DMS79 treated with DMSO at 0.1 percent for 48 hours (cell line): ENCODE data around the gene CD82.
"Not testable (repeated sequence)": the region's sequence is repeated elsewhere in the genome, so short reads cannot be mapped to it uniquely, and the experiment has no call there.

Experiments
- DNase-seq: peaks from one replicate; lab custom pipeline; 2025; lab: John Stamatoyannopoulos, UW

CD82 gene

DNA sequence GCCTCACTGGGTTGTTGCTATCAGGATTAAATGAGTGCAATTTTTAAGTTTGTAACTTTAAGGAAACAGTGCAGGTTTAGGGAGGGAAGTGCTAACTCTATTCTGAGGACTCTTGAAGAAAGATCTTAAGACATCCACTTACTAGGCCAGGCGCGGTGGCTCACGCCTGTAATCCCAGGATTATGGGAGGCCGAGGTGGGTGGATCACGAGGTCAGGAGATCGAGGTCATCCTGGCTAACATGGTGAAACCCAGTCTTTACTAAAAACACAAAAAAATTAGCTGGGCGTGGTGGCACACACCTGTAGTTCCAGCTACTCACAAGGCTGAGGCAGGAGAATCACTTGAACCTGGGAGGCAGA is 5.5 kb upstream of the CD82 start:
- not testable (repeated sequence) for DNase-seq

DNA sequence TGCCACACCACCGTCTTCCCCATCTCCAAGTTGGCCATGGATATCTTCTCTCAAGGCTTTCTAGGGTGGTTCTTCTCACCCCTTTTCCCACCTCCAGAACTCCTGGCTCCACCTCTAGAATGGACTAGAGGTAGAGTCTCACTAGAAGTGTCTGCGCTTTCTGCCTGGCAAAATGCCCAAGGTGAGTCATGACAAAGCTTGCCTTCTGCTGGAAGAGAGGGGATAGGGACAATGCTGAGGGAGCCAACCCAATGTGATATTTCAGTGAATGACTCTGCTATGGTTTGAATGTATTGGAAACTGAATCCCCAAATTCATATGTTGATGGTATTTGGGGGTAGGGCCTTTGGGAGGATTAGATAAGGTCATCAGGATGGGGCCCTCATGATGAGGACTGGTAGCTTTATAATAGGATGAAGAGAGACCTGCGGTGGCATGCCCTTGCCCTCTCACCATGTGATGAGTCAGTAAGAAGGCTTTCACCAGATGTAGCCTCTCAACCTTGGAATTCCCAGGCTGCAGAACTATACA is 4.1 kb upstream of the CD82 start:
- DNase-seq: peak; percentile 49

DNA sequence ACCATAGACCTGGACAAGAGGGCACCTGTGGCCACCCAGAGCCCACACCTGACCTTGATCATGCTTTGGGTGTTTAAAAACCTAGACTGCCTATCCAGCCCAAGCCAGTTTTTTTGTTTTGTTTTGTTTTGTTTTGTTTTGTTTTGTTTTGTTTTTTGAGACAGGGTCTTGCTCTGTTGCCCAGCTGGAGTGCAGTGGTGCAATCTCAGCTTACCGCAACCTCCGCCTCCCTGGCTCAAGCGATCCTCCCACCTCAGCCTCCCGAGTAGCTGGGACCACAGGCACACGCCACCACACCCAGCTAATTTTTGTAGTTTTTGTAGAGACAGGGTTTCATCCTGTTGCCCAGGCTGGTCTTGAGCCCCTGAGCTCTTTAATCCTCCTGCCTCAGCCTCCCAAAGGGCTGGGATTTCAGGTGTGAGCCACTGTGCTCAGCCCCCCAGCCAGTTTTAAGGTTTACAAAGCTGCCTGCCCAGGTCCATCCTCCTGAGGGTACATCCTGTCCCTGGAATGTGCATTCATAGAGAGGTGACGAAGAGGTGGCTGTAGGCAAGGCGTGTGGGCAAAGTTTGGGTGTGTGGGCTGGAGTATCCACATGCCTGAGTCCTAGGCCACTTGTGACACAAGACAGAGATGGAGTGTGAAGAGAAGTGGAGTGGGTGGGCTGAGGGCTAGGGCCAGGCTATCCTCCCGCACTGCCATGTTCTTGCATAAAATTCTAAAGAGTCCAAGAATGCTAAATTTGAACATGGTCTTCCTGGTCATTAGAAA is 3.3 kb upstream of the CD82 start:
- no peak for DNase-seq

DNA sequence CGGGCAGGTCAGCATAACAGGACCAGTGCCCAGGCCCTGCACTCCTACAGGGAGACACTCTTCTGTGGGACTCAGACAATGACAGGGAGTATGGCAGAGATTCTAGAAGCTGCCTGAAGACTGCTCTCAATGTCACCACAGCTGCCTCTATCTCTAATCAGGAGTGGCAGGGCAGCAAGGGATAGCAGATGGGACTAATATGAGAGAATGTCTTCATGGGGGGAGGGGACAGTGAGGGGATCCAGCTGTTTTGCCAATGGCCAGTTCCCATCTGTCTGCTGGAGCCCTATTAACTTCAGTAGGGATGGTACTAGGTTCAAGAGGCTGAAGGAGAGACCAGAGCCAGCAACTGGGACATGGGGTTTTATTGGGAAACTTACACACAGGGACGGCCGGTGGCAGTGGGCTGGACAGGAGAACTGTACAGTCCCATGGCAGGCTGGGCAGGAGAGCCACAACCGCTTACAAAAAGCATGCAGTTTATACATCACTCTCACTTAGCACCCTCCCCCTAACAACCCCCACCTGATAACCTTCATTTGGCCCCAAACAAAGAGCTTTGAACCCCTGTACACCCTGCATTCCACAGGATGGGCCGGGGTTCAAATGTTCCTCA is 2.5 kb upstream of the CD82 start:
- no peak for DNase-seq

DNA sequence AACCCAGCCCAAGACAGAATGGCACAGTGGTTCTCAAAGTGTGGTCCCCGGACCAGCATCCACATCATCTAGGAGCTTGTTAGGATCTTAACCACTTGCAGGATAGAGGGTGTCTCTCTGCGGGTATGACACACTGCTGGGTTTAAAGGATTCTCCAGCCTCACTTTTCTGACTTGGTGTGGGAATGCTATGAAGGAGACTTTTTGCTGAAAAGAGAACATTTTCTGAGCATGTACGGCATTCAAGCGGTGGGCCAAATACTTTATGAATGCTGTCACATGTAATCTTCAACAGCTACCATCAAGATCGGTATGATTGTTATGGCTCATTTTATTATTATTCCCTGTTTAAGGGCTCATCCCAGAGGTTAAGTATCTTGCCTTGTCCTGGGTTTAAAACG is 1.8 kb upstream of the CD82 start:
- DNase-seq: no peak

GRCh38 chr11:44564166-44564565 is 1.3 kb upstream of the CD82 start:
- peak; percentile 91 for DNase-seq

DNA sequence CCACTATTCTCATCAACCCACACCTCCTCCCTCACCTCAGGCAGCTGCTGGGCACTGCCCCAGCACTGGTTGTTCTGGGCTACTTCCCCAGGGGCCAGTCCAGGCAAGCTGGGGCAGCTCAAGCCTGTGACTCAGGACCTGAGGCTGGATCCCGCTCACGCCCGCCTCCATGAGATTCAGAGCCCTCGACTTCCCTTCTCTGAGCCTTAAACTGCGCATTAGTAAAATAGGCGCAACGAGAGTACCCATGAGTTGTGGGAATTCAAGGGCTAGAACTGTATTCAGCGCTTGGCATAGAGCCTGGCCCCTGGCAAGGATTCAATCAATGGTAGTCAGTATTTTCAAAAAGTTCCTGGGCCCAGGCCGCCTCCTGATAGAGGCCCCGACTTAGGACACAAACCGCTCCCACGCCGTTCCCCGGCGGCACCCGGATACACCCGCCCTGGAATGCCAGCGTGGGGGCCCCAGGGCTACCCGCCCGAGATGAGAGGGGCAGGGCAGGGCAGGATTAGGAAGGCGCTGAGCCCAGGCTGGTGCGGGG is 723 bp upstream of the CD82 start:
- DNase-seq: peak; percentile 92

DNA sequence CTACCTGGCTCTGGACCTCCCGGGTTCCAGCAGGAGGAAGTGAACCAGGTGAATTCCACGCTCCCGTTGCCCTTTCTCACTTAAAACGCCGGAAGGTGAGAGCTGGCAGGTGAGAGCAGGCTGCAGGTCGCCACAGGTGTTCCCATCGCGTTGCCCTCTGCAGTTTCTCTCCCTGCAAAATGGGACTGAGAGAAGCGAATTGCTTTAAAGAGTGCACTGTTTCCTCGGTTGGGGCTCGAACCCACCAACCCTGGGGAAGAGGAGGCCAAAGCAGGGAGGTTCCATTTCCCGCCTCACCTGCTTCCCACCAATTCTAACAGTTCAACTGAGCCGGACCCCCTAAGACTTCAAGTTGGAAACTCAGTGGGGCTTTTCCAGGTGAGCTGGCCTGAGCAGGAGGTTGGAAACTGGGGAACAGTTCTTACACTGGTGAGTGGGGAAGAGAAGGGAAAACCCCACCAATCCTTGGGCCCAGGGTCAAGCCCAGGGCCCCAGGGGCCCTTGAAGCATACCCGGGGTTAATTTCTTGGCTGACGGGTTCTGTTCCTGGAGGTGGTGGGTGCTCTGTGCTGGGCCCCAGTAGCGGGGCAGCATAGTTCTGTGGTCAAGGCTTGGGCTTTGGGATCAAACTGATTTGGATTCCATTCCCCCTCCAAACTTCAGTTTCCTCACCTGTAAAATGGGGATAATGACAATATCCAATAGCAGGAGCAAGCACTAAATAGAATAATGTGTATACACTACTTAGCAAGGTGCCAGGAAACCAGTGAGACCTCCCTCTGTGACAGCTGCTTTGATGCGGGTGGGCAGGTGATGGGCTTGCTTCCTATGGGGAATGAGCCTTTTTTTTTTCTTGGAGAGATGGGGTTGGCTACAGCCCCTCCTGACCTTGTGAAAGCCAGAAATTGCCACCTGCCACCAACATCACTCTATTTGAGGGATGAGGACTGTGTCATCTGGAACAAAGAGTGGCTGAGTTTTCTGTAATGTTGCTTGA is 788 bp downstream of the CD82 start:
- peak; percentile 40 for DNase-seq

GRCh38 chr11:44566952-44567875 is 1.8 kb downstream of the CD82 start:
- no peak for DNase-seq

DNA sequence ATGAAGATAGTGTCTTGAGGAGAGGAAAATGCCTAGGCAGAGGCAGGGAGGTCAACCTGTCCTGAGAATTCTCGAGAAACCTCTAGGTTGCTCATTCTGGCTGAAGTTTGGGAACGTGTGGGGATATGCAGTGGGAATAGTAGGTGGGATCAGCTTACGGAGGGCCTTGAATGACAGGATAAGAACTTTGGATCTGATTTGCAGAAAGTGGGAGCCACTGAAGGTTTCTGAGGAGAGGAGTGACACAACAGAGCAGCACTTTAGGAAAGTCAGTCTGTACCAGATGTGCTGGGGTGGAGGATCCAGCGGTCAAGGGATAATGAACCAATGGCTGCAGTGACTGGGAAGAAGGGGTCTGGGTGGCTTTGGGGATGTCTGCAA is 2.4 kb downstream of the CD82 start:
- no peak for DNase-seq

DNA sequence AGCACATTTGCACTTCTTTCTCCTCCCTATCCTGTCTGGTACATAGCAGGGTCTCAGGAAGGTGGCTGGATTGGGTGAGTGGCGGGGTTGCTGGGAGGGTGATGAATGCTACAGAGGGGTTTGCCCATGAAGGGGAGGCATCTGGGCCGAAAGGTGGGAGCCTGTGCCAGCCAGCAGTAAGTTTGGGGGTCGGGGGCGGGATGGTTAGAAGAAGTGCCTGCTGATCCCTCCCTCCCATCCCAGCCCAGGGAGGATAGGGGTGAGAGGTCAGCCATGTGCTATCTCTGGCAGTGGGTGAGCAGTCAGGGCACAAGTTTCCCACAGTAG is 2.8 kb downstream of the CD82 start:
- no peak for DNase-seq

DNA sequence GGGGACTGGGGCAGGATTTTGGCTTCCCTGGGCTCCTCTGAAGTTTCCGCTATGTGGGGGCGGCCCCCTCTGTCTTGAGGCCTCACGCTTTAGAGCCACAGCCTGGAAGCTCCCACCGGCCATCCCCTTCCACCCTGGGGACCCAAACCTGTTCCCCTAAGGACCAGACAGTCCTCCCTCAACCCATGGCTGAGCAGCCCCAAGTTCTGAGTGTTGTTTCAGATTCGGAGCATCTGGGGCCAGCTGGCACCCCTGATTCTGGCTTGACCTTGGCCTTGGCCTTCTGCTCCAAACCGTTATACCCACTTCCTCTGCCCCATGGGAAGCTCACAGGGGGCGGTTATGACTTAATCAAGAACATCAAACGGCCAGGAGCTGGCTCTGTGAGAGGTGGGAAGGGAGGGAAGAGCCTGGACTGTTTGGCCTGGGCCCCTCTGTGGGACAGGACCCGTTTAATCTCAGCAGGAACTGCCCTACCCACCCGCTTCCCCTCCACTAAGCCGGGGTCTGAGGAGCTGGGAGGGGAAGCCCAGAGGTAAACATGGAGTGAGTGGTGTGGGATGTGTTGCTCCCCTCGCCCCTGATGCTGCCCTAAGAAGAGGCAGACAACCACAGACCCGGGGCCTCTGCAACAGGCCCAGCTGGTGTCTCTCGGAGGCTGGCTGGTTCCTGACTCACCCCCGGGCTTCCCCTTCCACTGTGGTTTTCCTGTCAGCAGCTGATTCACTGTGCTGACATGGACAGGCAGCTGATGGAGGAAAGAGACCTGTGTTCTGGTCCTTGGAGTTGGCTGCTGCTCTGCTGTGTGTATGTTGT is 3.4 kb downstream of the CD82 start:
- no peak for DNase-seq

- DNase-seq: no peak
These were observed 5.1 kb downstream of the CD82 start for GRCh38 chr11:44570411-44571155.

- DNase-seq: no peak
These were observed 6.4 kb downstream of the CD82 start for GRCh38 chr11:44571871-44572270.

DNA sequence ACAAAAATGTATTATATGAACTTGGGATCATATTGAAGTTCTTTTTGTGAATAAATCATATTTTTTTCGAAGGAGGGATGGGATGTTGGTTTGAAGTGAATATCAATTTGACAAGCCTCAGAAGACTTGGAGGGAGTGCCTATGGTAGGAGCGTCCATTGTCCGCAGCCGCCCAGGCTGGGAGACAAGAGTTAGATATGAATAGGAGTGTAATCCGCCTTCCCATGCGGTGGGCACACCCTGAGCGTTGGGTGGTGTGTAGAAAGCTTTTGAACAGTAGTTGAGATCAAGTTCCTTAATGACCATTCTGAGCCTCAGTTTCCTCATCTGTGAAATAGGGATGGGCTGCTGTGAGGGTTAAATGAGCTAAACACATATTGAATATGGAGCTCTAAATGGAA is 7.0 kb downstream of the CD82 start:
- DNase-seq: no peak

DNA sequence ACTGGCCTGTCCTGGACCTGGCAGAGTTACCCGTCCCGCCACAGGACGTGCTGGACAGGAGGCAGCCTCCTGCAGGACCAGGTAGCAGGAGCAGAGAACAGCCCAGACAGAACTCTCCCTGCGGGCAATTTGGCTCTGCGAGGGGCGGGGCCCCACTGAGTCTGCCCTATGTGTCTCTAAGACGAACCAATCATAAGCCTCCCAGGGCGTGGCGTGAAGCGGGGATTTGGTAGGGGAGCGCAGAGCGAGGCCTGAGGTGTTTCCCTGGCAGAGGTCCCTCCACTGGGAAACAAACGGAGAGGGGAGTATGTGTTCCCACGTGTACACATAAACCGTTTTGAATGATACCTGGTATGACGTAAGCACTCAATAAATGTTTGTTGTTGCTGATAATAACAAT is 7.4 kb downstream of the CD82 start:
- DNase-seq: no peak

DNA sequence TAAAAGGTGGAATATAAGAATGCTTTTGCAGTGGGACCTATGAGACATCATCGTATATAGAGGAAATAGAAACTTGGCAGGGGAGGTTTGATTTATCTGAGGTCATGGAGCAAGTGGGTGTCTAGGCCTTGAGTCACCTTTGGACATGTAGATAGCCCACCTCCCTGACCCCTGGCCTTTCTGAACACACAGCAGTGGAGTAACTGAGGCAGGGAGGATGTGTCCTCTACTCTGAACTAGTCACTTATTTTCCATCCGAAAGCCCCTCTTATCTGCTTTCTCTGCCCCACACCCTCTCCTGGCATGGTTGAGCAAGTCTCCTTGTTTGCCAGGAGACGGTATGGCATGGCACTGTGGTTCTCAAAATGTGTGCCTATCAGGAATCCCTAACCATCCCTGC is 7.9 kb downstream of the CD82 start:
- no peak for DNase-seq

DNA sequence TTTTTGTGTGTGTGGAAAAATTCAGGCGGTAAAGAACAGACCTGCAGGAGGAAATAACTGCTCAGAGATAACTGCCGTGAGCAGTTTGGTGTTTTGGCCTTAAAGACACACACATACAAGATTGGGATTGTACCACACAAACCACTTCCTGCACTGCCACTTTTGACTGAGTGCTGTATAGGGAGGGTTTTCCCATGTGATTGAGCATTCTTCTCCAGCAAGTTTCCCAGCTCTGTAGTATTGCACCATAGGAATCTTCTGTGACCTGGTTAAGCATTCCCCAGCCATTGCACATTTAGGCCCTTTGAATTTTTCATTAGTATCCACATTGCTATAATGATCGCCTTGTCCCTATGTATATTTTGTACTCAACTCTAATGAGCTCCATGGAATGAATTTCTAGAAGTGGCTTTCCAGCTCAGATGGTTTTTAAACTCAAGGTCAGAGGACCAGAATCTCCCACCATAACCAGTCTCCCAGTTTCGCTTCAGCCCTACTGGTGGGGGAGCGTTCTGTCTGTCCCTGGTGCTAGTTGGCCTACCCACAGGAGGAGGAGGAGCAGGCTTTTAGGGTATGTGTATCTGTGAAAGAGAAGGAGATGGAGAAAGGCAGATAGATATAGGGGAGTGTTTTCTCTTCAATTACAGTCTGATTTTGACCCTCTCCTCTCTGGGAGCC is 9.3 kb downstream of the CD82 start:
- DNase-seq: no peak

DNA sequence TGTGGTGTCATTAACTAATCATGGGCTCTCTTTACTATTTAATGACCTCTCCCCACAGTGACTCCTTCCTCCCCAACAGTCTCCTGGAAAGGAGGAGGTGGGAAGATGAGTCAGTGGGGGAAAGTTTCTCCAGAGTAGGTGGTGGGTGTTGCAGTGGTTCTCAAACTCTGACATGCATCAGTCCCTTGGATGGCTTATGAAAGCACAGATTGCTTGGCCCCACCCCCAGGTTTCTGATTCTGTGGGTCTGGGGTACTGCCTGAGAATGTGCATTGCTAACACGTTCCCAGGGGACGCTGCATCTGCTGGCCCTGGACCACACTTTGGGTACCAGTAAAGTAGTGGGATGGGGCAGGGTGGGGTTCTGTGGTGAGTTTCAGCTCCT is 9.8 kb downstream of the CD82 start:
- no peak for DNase-seq
